GM10266 (cell line): ENCODE data around the gene KCNJ9.

Source experiments
- DNase-seq: peaks from one replicate; pipeline ENCODE4 v3.0.0; 2012; ENCODE audit errors: extremely low spot score
- CTCF ChIP-seq: IDR thresholded peaks from 2 replicates; pipeline ENCODE4 v1.5.1; 2012; ENCODE audit warnings: mild to moderate bottlenecking, low read depth; ENCODE audit not compliant: control insufficient read depth, insufficient read depth; ENCODE audit errors: missing control alignments

KCNJ9 gene

GRCh38 chr1:160066829-160067745 is 14.3 kb upstream of the KCNJ9 start:
- TF ChIP-seq CTCF: no peak
- no peak for DNase-seq

- TF ChIP-seq CTCF: no peak
- DNase-seq: no peak
Measured at GRCh38 chr1:160068225-160068624, 13.1 kb upstream of the KCNJ9 start.

GRCh38 chr1:160069460-160070231 is 11.7 kb upstream of the KCNJ9 start, which contains the start of gene KCNJ10:
Gene KCNJ10, minus strand, starts transcription at chr1:160070160. Its CDS starts 27,628 bp downstream, at chr1:160042532.
- no peak for TF ChIP-seq CTCF
- DNase-seq: no peak

- peak; percentile 83 for DNase-seq
- no peak for TF ChIP-seq CTCF
Measured at GRCh38 chr1:160070243-160071163, 10.8 kb upstream of the KCNJ9 start.

- TF ChIP-seq CTCF: no peak
Measured at GRCh38 chr1:160071289-160071688, 10.0 kb upstream of the KCNJ9 start.

GRCh38 chr1:160074865-160075264 is 6.5 kb upstream of the KCNJ9 start:
- no peak for TF ChIP-seq CTCF
- DNase-seq: no peak

More at GRCh38 chr1:160071289-160071688, 10.0 kb upstream of the KCNJ9 start:
- no peak for DNase-seq
